22Rv1 (cell line): ENCODE results near the gene CCDC40.

Source experiments
- CTCF ChIP-seq: fragments of 450-650 bp; IDR thresholded peaks from 2 replicates; pipeline ENCODE4 v1.5.1; 2017; ENCODE audit warnings: mild to moderate bottlenecking
- ZFX ChIP-seq: fragments of 450-650 bp; IDR thresholded peaks from 2 replicates; pipeline ENCODE4 v1.6.1; 2017; ENCODE audit warnings: antibody characterized with exemption, borderline replicate concordance

GRCh38 chr17:80060644-80061043, 24.2 kb downstream of the CCDC40 start:
- no peak for TF ChIP-seq CTCF
- no peak for TF ChIP-seq ZFX
